HG02678 (cell line): ENCODE measurements around the gene BACE2.

Experiments used
- ATAC-seq: cut with Tn5 transposase; IDR thresholded peaks from one replicate; pipeline ENCODE4 v1.9.1; 2021; ENCODE audit warnings: mild to moderate bottlenecking, moderate library complexity; ENCODE audit not compliant: unreplicated experiment

BACE2 gene

DNA sequence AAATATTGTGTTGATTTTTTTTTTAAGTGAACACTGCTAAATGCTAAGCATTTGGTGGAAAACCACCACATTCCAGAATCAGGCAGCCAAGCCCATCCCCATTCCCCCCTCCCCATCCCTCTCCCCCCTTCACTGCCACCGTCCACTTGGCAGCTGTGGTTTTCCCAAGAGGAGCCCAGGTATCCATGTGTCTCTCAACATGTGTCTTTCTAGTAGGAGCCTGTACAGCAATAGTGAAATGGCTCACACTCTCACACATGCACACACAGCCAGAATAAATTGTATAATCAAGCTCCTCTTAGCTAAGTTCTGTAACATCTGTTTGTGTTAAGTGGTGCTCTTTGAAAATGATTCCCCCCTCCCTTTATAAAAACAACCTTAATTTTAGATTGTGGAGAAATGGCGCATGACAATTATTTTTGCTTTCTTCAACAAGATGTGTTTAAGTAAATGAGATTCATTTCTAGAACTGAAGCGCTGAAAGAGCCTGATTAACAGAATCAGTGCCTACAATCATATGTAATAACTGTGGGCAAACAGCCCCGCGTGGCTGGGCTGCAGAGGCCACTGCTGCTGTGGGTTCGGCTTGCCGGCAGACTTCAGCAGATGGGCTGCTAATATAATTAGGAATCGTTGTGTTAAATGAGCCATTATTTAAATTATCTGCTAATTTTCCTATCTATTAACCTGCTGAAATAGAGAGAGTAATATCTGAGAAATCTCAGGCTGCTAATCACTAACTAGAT is 43.3 kb downstream of the BACE2 start:
- ATAC-seq, result no peak

DNA sequence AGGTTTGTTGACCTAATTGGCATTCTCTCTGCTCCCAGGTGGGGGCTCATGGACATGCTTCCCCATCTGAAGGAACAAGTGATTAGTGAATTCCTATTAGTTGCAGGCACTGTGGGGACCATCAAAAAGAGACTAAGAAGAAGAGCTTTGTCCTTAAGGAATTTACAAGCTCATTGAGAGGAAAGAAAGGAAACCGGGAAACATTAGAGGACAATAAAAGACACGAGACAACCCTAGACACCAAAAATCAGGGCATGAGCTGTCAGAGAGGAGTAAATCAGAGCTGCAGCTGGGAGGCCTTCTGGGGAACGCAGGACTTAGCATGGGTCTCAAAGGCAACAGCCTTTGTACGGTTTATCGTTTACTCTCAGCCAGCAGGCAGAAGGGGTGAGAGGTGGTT is 45.1 kb downstream of the BACE2 start:
- ATAC-seq, result no peak

DNA sequence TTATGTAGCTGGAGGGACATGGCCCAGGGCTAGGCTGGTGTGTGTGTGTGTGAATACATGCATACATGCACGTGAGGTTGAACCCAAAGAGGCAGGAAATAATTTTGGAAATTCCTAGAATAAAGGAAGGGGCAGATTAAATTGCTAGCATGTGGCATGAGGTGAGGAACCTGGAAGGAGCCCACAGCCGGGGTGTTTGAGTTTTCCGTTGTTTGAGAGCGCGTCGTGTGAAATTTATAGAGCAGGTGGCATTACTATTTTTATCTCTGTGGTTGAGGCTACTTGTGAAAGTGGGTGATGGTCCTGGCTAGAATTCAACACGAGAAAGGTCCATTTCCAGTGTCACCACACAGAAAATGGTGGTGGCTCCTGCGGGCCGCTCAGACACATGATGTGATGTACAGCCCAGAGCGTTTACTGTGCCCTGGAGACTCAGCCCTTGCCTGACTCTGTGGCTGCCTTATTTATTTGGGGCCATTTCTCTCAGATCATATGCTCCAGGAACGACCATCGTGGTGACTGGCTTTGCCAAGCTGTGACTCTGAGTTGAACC is 48.0 kb downstream of the BACE2 start:
- ATAC-seq, result no peak

GRCh38 chr21:41216486-41216885 is 48.5 kb downstream of the BACE2 start:
- ATAC-seq, result no peak

GRCh38 chr21:41217671-41218385 is 49.9 kb downstream of the BACE2 start:
- ATAC-seq, result no peak

GRCh38 chr21:41219498-41220207 is 51.7 kb downstream of the BACE2 start:
- no peak for ATAC-seq

DNA sequence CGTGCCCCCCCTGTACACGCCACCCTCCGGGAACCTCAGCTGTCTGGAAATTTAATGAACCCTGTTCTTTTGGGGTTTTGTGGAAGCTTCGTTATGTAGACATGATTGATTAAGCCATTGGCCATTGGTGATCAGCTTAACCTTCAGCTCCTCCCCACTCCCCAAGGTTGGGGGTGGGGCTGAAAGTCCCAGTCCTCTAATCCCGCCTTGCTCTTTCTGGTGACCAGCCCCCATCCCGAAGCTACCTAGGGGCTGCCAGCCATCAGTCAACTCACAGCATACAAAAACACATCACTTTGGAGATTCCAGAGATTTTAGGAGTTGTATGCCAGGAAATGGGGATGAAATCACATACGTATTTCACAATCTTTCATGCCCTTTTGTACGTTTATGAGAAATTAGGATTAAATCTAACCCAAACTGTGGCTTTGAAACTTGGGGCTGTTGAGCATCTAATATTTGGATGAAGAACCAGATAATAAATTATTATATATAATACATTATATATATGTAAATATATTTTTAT is 52.3 kb downstream of the BACE2 start:
- no peak for ATAC-seq

- ATAC-seq, result no peak
These were observed 54.5 kb downstream of the BACE2 start for GRCh38 chr21:41222247-41223068.

- ATAC-seq, result no peak
These were observed 58.9 kb downstream of the BACE2 start for GRCh38 chr21:41226853-41227252.

DNA sequence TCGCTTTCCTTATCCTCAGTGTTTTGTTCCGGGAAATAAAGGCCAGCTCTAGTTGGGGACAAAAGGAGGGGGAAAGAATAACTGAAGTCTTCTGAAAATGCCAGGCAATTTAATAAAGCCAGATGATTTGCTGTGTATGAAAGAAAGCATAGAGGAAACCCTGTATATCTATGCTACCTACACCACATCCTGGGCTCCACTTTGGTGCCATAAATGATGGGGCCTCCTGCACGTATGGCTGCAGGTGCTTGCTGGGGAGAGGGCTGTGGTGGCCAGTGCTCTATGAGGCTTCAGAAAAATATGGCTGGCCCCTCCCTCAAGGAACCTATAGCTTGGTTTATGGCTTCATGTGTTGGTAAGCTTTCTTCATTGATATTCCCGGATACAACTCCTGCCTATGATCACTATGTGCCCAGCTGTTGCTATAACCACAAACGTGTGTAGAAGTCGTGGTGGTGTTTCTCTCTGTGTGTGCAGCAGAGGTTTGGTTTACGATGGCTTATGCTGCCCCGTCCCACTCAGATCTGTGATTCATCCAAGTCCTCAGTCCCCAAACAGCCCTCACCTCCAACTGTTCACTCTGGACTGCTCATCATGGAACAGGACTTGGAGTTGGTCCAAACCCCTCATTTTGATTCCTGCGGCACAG is 59.5 kb downstream of the BACE2 start:
- no peak for ATAC-seq

GRCh38 chr21:41228006-41228370 is 60.0 kb downstream of the BACE2 start:
- ATAC-seq, result no peak

- ATAC-seq, result no peak
These were observed 60.5 kb downstream of the BACE2 start for GRCh38 chr21:41228492-41228891.

GRCh38 chr21:41228958-41229357 is 61.0 kb downstream of the BACE2 start:
- no peak for ATAC-seq

DNA sequence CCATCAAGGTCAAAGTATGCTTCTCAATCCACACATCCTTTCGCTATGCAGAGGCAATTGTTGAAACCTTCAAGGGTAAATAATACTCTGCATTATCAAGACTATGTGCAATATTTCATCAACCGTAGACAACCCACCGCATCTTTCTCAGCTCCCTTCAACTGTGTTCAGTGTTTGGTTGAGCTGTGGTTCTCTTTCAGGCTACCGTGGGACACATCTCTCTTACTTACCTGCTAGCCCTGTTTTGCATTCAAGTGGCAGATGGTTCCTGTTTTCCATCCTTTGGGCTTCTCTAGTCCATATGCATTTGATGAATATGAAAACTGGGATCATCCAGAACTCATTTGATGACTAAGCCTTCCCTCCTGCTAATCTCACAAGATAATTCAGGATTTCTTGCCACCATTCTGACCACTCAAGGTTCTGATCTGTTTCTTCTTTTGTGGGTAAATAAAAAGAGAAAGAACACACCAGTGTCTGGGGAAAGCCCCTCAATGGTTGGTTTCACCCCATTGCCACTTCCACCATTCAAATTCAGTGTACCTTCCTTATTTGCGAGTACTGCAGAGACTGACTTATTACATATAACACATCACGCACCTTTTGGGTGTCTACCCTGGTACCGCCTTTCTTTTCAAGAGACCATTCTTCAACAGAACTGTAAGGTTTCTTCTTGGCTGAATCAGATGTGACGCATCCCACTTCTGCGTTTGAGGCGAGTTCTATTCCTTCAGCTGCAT is 61.7 kb downstream of the BACE2 start:
- ATAC-seq, result no peak

DNA sequence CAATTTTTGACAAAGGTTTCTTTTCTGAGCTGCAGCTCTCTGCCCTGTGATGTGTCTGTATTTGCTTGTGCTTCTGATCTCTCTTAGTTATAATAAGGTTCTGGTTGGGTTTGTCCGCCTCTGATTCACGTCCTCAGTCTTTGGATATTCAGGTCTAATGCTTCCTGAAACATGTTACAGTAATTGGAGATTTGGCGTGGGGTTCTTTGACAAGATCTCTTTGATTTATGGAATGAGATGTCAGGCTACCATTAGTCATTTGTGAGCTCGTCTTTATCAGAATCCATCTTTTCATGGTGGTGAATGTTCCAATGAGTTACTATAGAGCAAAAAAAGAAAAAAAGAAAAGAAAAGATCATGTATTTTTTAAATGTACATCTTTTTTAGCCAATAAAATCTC is 62.5 kb downstream of the BACE2 start:
- no peak for ATAC-seq

DNA sequence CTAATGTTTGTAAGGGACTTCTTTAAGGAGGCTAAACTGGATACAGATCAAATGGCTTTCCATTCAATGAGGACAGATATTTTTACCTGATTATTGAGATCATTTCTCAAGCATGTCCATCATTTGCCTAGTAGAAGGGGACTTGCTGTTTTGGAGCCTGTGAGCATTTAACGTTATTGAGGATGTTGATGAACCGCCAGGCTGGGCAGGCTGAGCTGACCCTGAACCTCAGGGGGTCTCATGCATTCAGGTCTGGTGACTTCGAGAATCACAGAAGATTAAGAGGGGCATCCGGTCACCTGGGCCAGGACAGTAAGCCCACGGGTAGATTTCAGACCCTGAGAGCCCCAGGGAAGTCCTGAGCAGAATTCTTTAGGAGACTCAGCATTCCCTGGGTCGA is 63.1 kb downstream of the BACE2 start:
- ATAC-seq, result no peak

GRCh38 chr21:41232013-41232412 is 64.1 kb downstream of the BACE2 start:
- ATAC-seq, result no peak

DNA sequence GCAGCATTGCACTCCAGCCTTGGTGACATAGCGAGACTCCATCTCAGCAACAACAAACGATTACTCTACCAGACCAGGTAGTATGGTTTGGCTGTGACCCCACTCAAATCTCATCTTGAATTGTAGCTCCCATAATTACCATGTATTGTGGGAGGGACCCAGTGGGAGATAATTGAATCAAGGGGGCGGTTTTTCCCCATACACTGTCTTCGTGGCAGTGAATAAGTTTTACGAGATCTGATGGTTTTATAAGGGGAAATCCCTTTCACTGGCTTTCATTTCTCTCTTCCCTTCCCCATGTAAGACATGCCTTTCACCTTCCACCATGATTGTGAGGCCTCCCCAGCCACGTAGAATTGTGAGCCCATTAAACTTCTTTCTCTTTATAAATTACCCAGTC is 66.0 kb downstream of the BACE2 start:
- ATAC-seq, result no peak

DNA sequence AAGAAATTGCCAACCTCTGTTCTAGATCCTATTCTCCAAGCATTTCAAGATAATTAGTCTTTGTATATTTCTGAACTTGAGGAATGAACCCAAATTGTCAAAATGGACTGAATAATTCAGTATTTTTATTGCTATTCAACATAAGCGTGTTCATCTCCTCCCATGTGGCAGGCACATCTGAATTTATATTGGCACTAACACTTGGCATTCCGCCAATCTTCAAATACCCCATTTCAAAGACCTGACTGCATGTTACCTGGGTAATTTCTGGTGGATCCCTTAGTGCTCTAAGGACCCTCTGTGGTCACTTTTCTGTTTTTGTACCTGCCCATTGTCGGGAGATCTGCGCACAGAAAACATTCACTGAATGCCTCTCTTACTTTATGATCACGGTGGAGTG is 66.6 kb downstream of the BACE2 start:
- no peak for ATAC-seq
